Liver (tissue), 3 donors: ENCODE data around the gene NHLRC3.

Experiments
- ATF3 ChIP-seq: IDR thresholded peaks from 2 replicates; pipeline ENCODE4 v1.6.1; 2016; ENCODE audit warnings: antibody characterized with exemption
- CTCF ChIP-seq: fragments of 150-350 bp; IDR thresholded peaks from 2 replicates; pipeline ENCODE4 v1.5.1; 2017; ENCODE audit warnings: improper control_type of control experiment, low read depth, low read length; ENCODE audit not compliant: missing input control
- EGR1 ChIP-seq, 2 donors: IDR thresholded peaks; 2 replicates each; pipeline ENCODE4 v1.6.1; 2016 to 2018; ENCODE audit warnings: antibody characterized with exemption in 2 of 2, low read depth in 2 of 2
- FOXA1 ChIP-seq: IDR thresholded peaks from 2 replicates; pipeline ENCODE4 v1.6.1; 2016; ENCODE audit warnings: antibody characterized with exemption
- JUND ChIP-seq, 2 donors: IDR thresholded peaks; 2 replicates each; pipeline ENCODE4 v1.6.1; 2016; ENCODE audit warnings: antibody characterized with exemption in 2 of 2
- RAD21 ChIP-seq, 2 donors: IDR thresholded peaks; 2 replicates each; pipeline ENCODE4 v1.6.1; 2016; ENCODE audit warnings: antibody characterized with exemption in 2 of 2, mild to moderate bottlenecking in 2 of 2
- REST ChIP-seq: IDR thresholded peaks from 2 replicates; pipeline ENCODE4 v1.6.1; 2016; ENCODE audit warnings: antibody characterized with exemption, mild to moderate bottlenecking
- RXRA ChIP-seq, 2 donors: IDR thresholded peaks; 2 replicates each; pipeline ENCODE4 v1.6.1; 2017 to 2018; ENCODE audit warnings: antibody characterized with exemption in 2 of 2, mild to moderate bottlenecking in 1 of 2
- ZBTB33 ChIP-seq: IDR thresholded peaks from 2 replicates; pipeline ENCODE4 v1.6.1; 2016; ENCODE audit warnings: antibody characterized with exemption
- donor health status: healthy.
- donor health status: healthy.

GRCh38 chr13:39058040-39058439 is 19.8 kb downstream of the NHLRC3 start:
- TF ChIP-seq ZBTB33: no peak
- no peak for TF ChIP-seq CTCF
- no peak for TF ChIP-seq REST
- TF ChIP-seq RAD21 (IDR thresholded peaks at IDR 0.05): no peak
- TF ChIP-seq JUND (IDR thresholded peaks at IDR 0.05): no peak
- no peak for TF ChIP-seq EGR1 (IDR thresholded peaks at IDR 0.05; ENCODE audit: low read depth in 2 of 2)
- no peak for TF ChIP-seq RXRA (IDR thresholded peaks at IDR 0.05)
- no peak for TF ChIP-seq ATF3
- no peak for TF ChIP-seq FOXA1
